ENCODE results near the gene NAA38. TPM values are rescaled to one million over a fixed set of nuclear protein-coding genes. Genes with fewer than 3 reads are reported as not detected.

NAA38 gene
- polyA plus RNA-seq, 1 donor (not counting 4 experiments of a cell fraction or from before 2014, with no cell fraction given): 70.9 TPM

DNA sequence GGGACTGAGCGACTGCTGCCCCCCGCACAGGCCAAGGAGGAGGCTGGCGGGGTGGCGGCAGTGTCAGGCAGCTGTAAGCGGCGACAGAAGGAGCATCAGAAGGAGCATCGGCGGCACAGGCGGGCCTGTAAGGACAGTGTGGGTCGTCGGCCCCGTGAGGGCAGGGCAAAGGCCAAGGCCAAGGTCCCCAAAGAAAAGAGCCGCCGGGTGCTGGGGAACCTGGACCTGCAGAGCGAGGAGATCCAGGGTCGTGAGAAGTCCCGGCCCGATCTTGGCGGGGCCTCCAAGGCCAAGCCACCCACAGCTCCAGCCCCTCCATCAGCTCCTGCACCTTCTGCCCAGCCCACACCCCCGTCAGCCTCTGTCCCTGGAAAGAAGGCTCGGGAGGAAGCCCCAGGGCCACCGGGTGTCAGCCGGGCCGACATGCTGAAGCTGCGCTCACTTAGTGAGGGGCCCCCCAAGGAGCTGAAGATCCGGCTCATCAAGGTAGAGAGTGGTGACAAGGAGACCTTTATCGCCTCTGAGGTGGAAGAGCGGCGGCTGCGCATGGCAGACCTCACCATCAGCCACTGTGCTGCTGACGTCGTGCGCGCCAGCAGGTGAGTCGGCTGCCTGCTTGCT, 8.1 kb downstream of the NAA38 start:
- Histone ChIP-seq H3K4me2 (ENCODE audit: control insufficient read depth, extremely low read depth, insufficient read depth, low read depth, low read length) (no peak overlapping the region), H3K4me3 (ENCODE audit: control insufficient read depth in 2 of 3, extremely low read depth in 1 of 3, insufficient read depth in 2 of 3, low read depth in 1 of 3, low read length in 3 of 3) (no peak overlapping the region), H3K4me1 (ENCODE audit: control insufficient read depth, extremely low read depth, insufficient read depth, low read length) (peaks cover 22% of the 10 kb centered on the region), H4K20me1 (ENCODE audit: control insufficient read depth, extremely low read depth, insufficient read depth, low read length) (peaks cover 11% of the 10 kb centered on the region), H3K79me2 (ENCODE audit: control insufficient read depth, insufficient read depth, low read length) (peaks cover 30% of the 10 kb centered on the region), H3K27me3 (ENCODE audit: control insufficient read depth, extremely low read depth, insufficient read depth, low read length) (no peaks in the 10 kb centered on the region), H3K27ac (ENCODE audit: control insufficient read depth, insufficient read depth, low read length) (no peak overlapping the region), H3K9ac (ENCODE audit: control insufficient read depth, extremely low read depth, insufficient read depth, low read length) (no peak overlapping the region), H3K9me3 (ENCODE audit: control insufficient read depth, low read depth, low read length) (no peaks in the 10 kb centered on the region), H3K9me1 (ENCODE audit: control insufficient read depth, extremely low read depth, insufficient read depth, low read length) (no peaks in the 10 kb centered on the region), H2AFZ (ENCODE audit: control insufficient read depth, low read length) (no peak overlapping the region), H3K36me3 (ENCODE audit: control insufficient read depth in 2 of 2, extremely low read depth in 1 of 2, insufficient read depth in 2 of 2, low read length in 2 of 2) (peaks cover 37 to 44% of the 10 kb centered on the region in 2 experiments)
- FAIRE-seq (no peak), DNase-seq (ENCODE audit: low read depth, low spot score) (no peak)
- TF ChIP-seq EZH2 (IDR thresholded peaks at IDR 0.05; ENCODE audit: low read length): no peak
- dilution Hi-C loops (cut with MboI; ENCODE audit: extremely low pct_ligation_motif_present, low sequenced_read_pairs): no loop called here

GRCh38 chr17:7848739-7849129, 8.6 kb downstream of the NAA38 start:
- Histone ChIP-seq H3K4me3 (ENCODE audit: control insufficient read depth in 2 of 3, extremely low read depth in 1 of 3, insufficient read depth in 2 of 3, low read depth in 1 of 3, low read length in 3 of 3) (no peak overlapping the region), H4K20me1 (ENCODE audit: control insufficient read depth, extremely low read depth, insufficient read depth, low read length) (peaks cover 11% of the 10 kb centered on the region), H3K79me2 (ENCODE audit: control insufficient read depth, insufficient read depth, low read length) (peaks cover 32% of the 10 kb centered on the region), H2AFZ (ENCODE audit: control insufficient read depth, low read length) (no peak overlapping the region), H3K27ac (ENCODE audit: control insufficient read depth, insufficient read depth, low read length) (no peak overlapping the region), H3K36me3 (ENCODE audit: control insufficient read depth in 2 of 2, extremely low read depth in 1 of 2, insufficient read depth in 2 of 2, low read length in 2 of 2) (peaks cover 37 to 44% of the 10 kb centered on the region in 2 experiments), H3K9me3 (ENCODE audit: control insufficient read depth, low read depth, low read length) (no peaks in the 10 kb centered on the region), H3K4me1 (ENCODE audit: control insufficient read depth, extremely low read depth, insufficient read depth, low read length) (peaks cover 22% of the 10 kb centered on the region), H3K9me1 (ENCODE audit: control insufficient read depth, extremely low read depth, insufficient read depth, low read length) (no peaks in the 10 kb centered on the region), H3K4me2 (ENCODE audit: control insufficient read depth, extremely low read depth, insufficient read depth, low read depth, low read length) (no peak overlapping the region), H3K9ac (ENCODE audit: control insufficient read depth, extremely low read depth, insufficient read depth, low read length) (no peak overlapping the region), H3K27me3 (ENCODE audit: control insufficient read depth, extremely low read depth, insufficient read depth, low read length) (no peaks in the 10 kb centered on the region)
- TF ChIP-seq EZH2 (IDR thresholded peaks at IDR 0.05; ENCODE audit: low read length) (no peak), CTCF (optimal IDR thresholded peaks at IDR 0.05 in 1 of 3, IDR thresholded peaks at IDR 0.05 in 1 of 3, conservative IDR thresholded peaks at IDR 0.05 in 1 of 3; ENCODE audit: extremely low read depth in 1 of 3, insufficient read depth in 2 of 3, low read length in 3 of 3) (no peak)
- DNase-seq (ENCODE audit: low read depth, low spot score) (no peak), FAIRE-seq (no peak)
- dilution Hi-C loops (cut with MboI; ENCODE audit: extremely low pct_ligation_motif_present, low sequenced_read_pairs): no loop called here

- Histone ChIP-seq H3K36me3 (ENCODE audit: control insufficient read depth in 2 of 2, extremely low read depth in 1 of 2, insufficient read depth in 2 of 2, low read length in 2 of 2) (peaks cover 36 to 43% of the 10 kb centered on the region in 2 experiments), H3K9me1 (ENCODE audit: control insufficient read depth, extremely low read depth, insufficient read depth, low read length) (no peaks in the 10 kb centered on the region), H3K4me1 (ENCODE audit: control insufficient read depth, extremely low read depth, insufficient read depth, low read length) (peaks cover 24% of the 10 kb centered on the region), H3K27me3 (ENCODE audit: control insufficient read depth, extremely low read depth, insufficient read depth, low read length) (no peaks in the 10 kb centered on the region), H3K9me3 (ENCODE audit: control insufficient read depth, low read depth, low read length) (no peaks in the 10 kb centered on the region), H3K79me2 (ENCODE audit: control insufficient read depth, insufficient read depth, low read length) (peaks cover 32% of the 10 kb centered on the region), H3K4me3 (ENCODE audit: control insufficient read depth in 2 of 3, extremely low read depth in 1 of 3, insufficient read depth in 2 of 3, low read depth in 1 of 3, low read length in 3 of 3) (no peak overlapping the region), H4K20me1 (ENCODE audit: control insufficient read depth, extremely low read depth, insufficient read depth, low read length) (peaks cover 11% of the 10 kb centered on the region), H3K27ac (ENCODE audit: control insufficient read depth, insufficient read depth, low read length) (no peak overlapping the region), H2AFZ (ENCODE audit: control insufficient read depth, low read length) (no peak overlapping the region), H3K9ac (ENCODE audit: control insufficient read depth, extremely low read depth, insufficient read depth, low read length) (no peak overlapping the region), H3K4me2 (ENCODE audit: control insufficient read depth, extremely low read depth, insufficient read depth, low read depth, low read length) (no peak overlapping the region)
- dilution Hi-C loops (cut with MboI; ENCODE audit: extremely low pct_ligation_motif_present, low sequenced_read_pairs): no loop called here
- DNase-seq (ENCODE audit: low read depth, low spot score): no peak
- TF ChIP-seq CTCF (optimal IDR thresholded peaks at IDR 0.05 in 1 of 3, IDR thresholded peaks at IDR 0.05 in 1 of 3, conservative IDR thresholded peaks at IDR 0.05 in 1 of 3; ENCODE audit: extremely low read depth in 1 of 3, insufficient read depth in 2 of 3, low read length in 3 of 3) (no peak), EZH2 (IDR thresholded peaks at IDR 0.05; ENCODE audit: low read length) (no peak)
- FAIRE-seq: no peak
These were observed 9.2 kb downstream of the NAA38 start for GRCh38 chr17:7848131-7848579.
